Nephron (organoid): Measurements from ENCODE around the gene TIE1.

Experiments
- H3K27ac Mint-ChIP-seq, 3 experiments: 2 replicates each; pipeline ENCODE4 v1.8.0; 2020; ENCODE audit warnings: mixed read lengths in 3 of 3, mild to moderate bottlenecking in 2 of 3, moderate library complexity in 1 of 3
- H3K27me3 Mint-ChIP-seq: 2 replicates; pipeline ENCODE4 v1.8.0; 2021; ENCODE audit warnings: low read depth, mild to moderate bottlenecking, moderate library complexity, mixed read lengths
- H3K36me3 Mint-ChIP-seq: 2 replicates; pipeline ENCODE4 v1.8.0; 2020; ENCODE audit warnings: low read depth, mixed read lengths
- H3K4me1 Mint-ChIP-seq: 2 replicates; pipeline ENCODE4 v1.8.0; 2020; ENCODE audit warnings: mixed read lengths
- H3K4me3 Mint-ChIP-seq, 3 experiments: 2 replicates each; pipeline ENCODE4 v1.8.0; 2020; ENCODE audit warnings: mild to moderate bottlenecking in 3 of 3, mixed read lengths in 3 of 3, moderate library complexity in 2 of 3
- H3K9me3 Mint-ChIP-seq: 2 replicates; pipeline ENCODE4 v1.8.0; 2020; ENCODE audit warnings: mixed read lengths
- TF ChIP-seq, protein P1 (sequence below), 3 experiments: fragments of 200-600 bp; sonication (generic); IDR thresholded peaks; one replicate each; pipeline ENCODE4 v1.5.0; 2021; ENCODE audit warnings: antibody characterized with exemption in 3 of 3; ENCODE audit not compliant: unreplicated experiment in 3 of 3

Gene TIE1

DNA sequence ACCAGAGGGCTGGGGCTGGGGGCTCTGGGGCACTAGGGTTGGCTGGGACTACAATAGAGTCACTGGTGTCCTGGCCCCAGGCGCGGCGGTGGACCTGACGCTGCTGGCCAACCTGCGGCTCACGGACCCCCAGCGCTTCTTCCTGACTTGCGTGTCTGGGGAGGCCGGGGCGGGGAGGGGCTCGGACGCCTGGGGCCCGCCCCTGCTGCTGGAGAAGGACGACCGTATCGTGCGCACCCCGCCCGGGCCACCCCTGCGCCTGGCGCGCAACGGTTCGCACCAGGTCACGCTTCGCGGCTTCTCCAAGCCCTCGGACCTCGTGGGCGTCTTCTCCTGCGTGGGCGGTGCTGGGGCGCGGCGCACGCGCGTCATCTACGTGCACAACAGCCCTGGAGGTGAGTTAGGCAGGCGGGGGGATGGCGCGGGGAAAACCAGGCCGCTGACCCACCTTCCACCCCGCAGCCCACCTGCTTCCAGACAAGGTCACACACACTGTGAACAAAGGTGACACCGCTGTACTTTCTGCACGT, 4.1 kb downstream of the TIE1 start:
- no peak overlapping the region for H3K4me3 Mint-ChIP-seq
- H3K27ac Mint-ChIP-seq = peak overlapping the region in 1 of 3 experiments; percentile 43
- no peaks in the 10 kb centered on the region for H3K9me3 Mint-ChIP-seq
- no peaks in the 10 kb centered on the region for H3K36me3 Mint-ChIP-seq
- peaks cover 18% of the 10 kb centered on the region for H3K4me1 Mint-ChIP-seq
- TF ChIP-seq, protein P1, sequence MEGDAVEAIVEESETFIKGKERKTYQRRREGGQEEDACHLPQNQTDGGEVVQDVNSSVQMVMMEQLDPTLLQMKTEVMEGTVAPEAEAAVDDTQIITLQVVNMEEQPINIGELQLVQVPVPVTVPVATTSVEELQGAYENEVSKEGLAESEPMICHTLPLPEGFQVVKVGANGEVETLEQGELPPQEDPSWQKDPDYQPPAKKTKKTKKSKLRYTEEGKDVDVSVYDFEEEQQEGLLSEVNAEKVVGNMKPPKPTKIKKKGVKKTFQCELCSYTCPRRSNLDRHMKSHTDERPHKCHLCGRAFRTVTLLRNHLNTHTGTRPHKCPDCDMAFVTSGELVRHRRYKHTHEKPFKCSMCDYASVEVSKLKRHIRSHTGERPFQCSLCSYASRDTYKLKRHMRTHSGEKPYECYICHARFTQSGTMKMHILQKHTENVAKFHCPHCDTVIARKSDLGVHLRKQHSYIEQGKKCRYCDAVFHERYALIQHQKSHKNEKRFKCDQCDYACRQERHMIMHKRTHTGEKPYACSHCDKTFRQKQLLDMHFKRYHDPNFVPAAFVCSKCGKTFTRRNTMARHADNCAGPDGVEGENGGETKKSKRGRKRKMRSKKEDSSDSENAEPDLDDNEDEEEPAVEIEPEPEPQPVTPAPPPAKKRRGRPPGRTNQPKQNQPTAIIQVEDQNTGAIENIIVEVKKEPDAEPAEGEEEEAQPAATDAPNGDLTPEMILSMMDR (IDR thresholded peaks at IDR 0.05; ENCODE audit: unreplicated experiment in 3 of 3) = no peak
- no peaks in the 10 kb centered on the region for H3K27me3 Mint-ChIP-seq

DNA sequence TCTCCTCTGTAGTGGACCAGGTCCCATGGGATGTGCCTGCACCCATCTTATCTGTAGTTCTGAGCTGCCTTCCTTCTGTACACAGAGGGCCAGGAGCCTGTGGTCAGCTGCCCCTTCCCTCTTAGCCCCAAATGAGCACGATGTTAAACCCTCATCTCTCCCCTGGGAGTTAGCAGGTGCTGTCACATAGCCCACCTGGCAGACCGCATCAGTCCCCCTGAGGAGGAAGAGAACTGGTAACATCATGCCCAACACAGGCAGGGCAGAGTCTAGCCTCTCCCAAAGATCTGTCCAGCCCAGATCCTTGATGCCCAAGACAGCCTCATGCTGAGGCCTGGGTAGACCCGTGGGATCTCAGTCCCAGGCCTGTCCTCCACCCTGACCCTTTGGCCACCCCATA, 4.7 kb downstream of the TIE1 start:
- H3K4me1 Mint-ChIP-seq = peaks cover 18% of the 10 kb centered on the region
- no peak overlapping the region for H3K4me3 Mint-ChIP-seq
- H3K27ac Mint-ChIP-seq = peak overlapping the region in 1 of 3 experiments; percentile 49
- no peaks in the 10 kb centered on the region for H3K36me3 Mint-ChIP-seq
- TF ChIP-seq, protein P1 (IDR thresholded peaks at IDR 0.05; ENCODE audit: unreplicated experiment in 3 of 3) = no peak
- H3K9me3 Mint-ChIP-seq = no peaks in the 10 kb centered on the region
- H3K27me3 Mint-ChIP-seq = no peaks in the 10 kb centered on the region

DNA sequence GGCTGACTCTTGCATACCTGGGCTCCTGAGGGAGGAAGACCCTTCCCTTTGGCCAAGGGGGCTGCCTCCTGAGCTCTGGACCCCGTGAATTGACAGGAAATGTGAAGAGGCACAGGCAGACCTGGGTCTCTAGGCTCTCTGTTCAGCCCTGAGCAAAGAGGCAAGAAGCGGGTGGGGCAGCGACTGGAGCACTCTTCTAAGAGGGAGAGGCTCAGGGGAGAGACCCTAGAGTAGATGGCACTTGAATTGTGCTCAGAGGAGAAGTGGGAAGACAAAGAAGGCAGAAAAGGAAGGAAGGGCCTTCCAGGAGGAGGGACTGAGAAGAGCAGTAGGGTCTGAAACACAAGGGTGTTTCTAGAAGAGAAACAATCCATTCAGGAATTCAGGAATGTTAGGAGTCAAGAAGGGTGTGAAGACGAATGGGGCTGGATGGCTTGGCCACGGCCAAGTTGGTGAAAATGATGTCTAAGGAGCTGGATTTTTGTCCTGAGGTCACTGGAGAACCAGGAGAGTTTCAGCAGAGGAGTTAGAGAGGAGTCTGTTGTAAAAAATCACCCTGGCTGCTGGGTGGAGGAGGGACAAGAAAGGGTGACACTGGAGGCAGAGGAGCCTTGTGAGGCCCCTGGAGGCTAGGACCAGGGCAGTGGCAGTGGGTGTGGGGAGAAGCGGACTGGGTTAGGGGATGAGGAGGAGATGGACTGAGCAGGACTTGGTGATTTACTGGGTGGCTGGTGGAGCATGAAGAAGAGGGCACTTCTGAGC, 5.3 kb downstream of the TIE1 start:
- Mint-ChIP-seq H3K4me1 (peaks cover 18% of the 10 kb centered on the region), H3K27me3 (no peaks in the 10 kb centered on the region), H3K36me3 (no peaks in the 10 kb centered on the region), H3K9me3 (no peaks in the 10 kb centered on the region), H3K4me3 (no peak overlapping the region), H3K27ac (peak overlapping the region in 1 of 3 experiments; percentile 2)
- TF ChIP-seq, protein P1 (IDR thresholded peaks at IDR 0.05; ENCODE audit: unreplicated experiment in 3 of 3) = no peak

DNA sequence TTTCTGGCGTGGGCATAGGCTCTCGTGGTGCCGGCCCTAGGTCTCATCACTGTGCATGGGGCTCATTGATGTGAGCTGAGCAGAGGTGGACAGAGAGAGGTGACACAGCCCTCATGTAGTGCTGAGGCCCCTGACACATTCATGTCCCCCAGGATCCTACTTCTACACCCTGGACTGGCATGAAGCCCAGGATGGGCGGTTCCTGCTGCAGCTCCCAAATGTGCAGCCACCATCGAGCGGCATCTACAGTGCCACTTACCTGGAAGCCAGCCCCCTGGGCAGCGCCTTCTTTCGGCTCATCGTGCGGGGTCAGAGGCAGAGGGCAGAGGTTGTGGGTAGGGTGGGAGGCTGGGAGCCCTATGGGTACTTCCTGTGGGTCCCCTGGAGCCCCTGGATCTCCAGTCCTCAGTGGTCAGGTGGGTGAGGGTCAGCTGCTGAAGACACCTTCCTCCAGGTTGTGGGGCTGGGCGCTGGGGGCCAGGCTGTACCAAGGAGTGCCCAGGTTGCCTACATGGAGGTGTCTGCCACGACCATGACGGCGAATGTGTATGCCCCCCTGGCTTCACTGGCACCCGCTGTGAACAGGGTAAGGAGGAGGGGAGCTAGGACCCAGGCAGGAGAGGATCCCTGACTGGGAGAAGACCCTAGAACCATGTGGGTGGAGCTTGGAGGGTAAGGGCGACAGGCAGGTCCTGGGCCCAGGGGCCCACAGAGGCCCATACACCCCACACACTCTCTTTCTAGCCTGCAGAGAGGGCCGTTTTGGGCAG, 6.1 kb downstream of the TIE1 start:
- Mint-ChIP-seq H3K27me3 (peaks cover 3% of the 10 kb centered on the region), H3K36me3 (no peaks in the 10 kb centered on the region), H3K4me1 (peaks cover 18% of the 10 kb centered on the region), H3K4me3 (no peak overlapping the region), H3K9me3 (no peaks in the 10 kb centered on the region), H3K27ac (no peak overlapping the region)
- TF ChIP-seq, protein P1 (IDR thresholded peaks at IDR 0.05; ENCODE audit: unreplicated experiment in 3 of 3) = no peak

DNA sequence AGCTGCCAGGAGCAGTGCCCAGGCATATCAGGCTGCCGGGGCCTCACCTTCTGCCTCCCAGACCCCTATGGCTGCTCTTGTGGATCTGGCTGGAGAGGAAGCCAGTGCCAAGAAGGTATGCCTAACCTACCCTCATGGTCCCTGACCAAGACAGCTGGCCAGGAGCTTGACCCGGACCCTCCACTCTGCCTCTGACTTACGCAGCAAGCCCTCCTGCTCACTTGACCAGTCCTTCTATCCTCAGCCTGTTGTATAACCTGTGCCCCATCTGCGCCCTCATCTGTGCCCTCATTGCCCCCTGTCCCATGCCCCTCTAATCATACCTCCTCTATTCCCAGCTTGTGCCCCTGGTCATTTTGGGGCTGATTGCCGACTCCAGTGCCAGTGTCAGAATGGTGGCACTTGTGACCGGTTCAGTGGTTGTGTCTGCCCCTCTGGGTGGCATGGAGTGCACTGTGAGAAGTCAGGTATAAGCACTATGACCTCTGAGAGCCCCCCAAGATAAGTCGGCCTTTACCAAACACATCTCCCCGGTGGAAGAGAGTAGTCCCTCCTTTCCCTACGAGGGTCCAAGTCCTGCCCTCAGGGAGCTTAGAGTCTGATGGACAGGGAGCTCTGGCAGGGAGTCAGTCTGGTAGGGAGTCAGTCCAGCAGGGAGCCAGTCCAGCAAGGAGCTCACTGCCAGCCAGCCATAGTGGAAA, 6.8 kb downstream of the TIE1 start:
- no peaks in the 10 kb centered on the region for H3K36me3 Mint-ChIP-seq
- H3K4me1 Mint-ChIP-seq = peaks cover 12% of the 10 kb centered on the region
- no peak overlapping the region for H3K4me3 Mint-ChIP-seq
- peaks cover 3% of the 10 kb centered on the region for H3K27me3 Mint-ChIP-seq
- H3K27ac Mint-ChIP-seq = no peak overlapping the region
- no peaks in the 10 kb centered on the region for H3K9me3 Mint-ChIP-seq
- TF ChIP-seq, protein P1 (IDR thresholded peaks at IDR 0.05; ENCODE audit: unreplicated experiment in 3 of 3) = no peak
